MM.1S (cell line): Measurements from ENCODE around the gene GRB7.

ENCODE experiments used
- DNase-seq: peaks from one replicate; pipeline ENCODE4 v3.0.0-alpha.2; 2015
- H2AFZ ChIP-seq: fragments of 300-600 bp; sonication (generic); 2 replicates; pipeline ENCODE4 v1.6.0; 2016; ENCODE audit warnings: antibody characterized with exemption, low read length
- H3F3A ChIP-seq: fragments of 300-600 bp; sonication (generic); 2 replicates; pipeline ENCODE4 v1.6.1; 2016; ENCODE audit warnings: mild to moderate bottlenecking, antibody characterized with exemption, low read length, moderate library complexity, mixed read lengths; ENCODE audit not compliant: insufficient read depth
- H3K27ac ChIP-seq: fragments of 300-600 bp; sonication (generic); 2 replicates; pipeline ENCODE4 v1.5.1; 2016; ENCODE audit warnings: mild to moderate bottlenecking, low read length
- H3K27me3 ChIP-seq: fragments of 300-600 bp; sonication (generic); replicated peaks from 2 replicates; pipeline ENCODE4 v1.6.0; 2016; ENCODE audit warnings: low read length; ENCODE audit not compliant: insufficient read depth
- H3K36me3 ChIP-seq: fragments of 300-600 bp; sonication (generic); replicated peaks from 2 replicates; pipeline ENCODE4 v1.6.1; 2016; ENCODE audit warnings: mild to moderate bottlenecking, low read length, mixed read lengths; ENCODE audit not compliant: insufficient read depth
- H3K4me1 ChIP-seq: fragments of 300-600 bp; sonication (generic); 2 replicates; pipeline ENCODE4 v1.6.1; 2016; ENCODE audit warnings: low read length, mixed read lengths
- H3K4me2 ChIP-seq: fragments of 300-600 bp; sonication (generic); 2 replicates; pipeline ENCODE4 v1.6.0; 2016; ENCODE audit warnings: low read depth, low read length
- H3K4me3 ChIP-seq: fragments of 300-600 bp; sonication (generic); 2 replicates; pipeline ENCODE4 v1.5.1; 2016; ENCODE audit warnings: low read length, mixed read lengths
- H3K79me2 ChIP-seq: fragments of 300-600 bp; sonication (generic); 2 replicates; pipeline ENCODE4 v1.6.1; 2016; ENCODE audit warnings: mixed run types, low read length, mixed read lengths
- H3K9ac ChIP-seq: fragments of 300-600 bp; sonication (generic); 2 replicates; pipeline ENCODE4 v1.6.1; 2016; ENCODE audit warnings: low read length, mixed read lengths
- H3K9me2 ChIP-seq: fragments of 300-600 bp; sonication (generic); replicated peaks from 2 replicates; pipeline ENCODE4 v1.6.1; 2016; ENCODE audit warnings: mild to moderate bottlenecking, low read length, mixed read lengths; ENCODE audit not compliant: insufficient read depth
- H3K9me3 ChIP-seq: fragments of 300-600 bp; sonication (generic); replicated peaks from 2 replicates; pipeline ENCODE4 v1.6.1; 2016; ENCODE audit warnings: mild to moderate bottlenecking, low read length, mixed read lengths; ENCODE audit not compliant: insufficient read depth
- H4K20me1 ChIP-seq: fragments of 300-600 bp; sonication (generic); 2 replicates; pipeline ENCODE4 v1.6.1; 2016; ENCODE audit warnings: mild to moderate bottlenecking, low read length, moderate library complexity, mixed read lengths; ENCODE audit not compliant: insufficient read depth
- EZH2 ChIP-seq: fragments of 300-600 bp; sonication (generic); optimal IDR thresholded peaks from 2 replicates; pipeline ENCODE3; 2017; ENCODE audit warnings: low read depth, mild to moderate bottlenecking, antibody characterized with exemption, low read length, mixed read lengths
- EZH2phosphoT487 ChIP-seq: fragments of 300-600 bp; sonication (generic); IDR thresholded peaks from 2 replicates; pipeline ENCODE4 v1.6.1; 2018; ENCODE audit warnings: antibody characterized with exemption, low read length
- TF ChIP-seq, protein P1 (sequence below): fragments of 300-600 bp; sonication (generic); IDR thresholded peaks from 2 replicates; pipeline ENCODE4 v1.5.1; 2016; ENCODE audit warnings: antibody characterized with exemption, low read length, mixed read lengths

The GRB7 gene

GRCh38 chr17:39719563-39720355 lies 18.0 kb upstream of the GRB7 start:
- H3K79me2 ChIP-seq: no peaks in the 10 kb centered on the region
- no peaks in the 10 kb centered on the region for H3K9me2 ChIP-seq
- no peak overlapping the region for H2AFZ ChIP-seq
- no peak for DNase-seq
- H3K4me1 ChIP-seq: no peaks in the 10 kb centered on the region
- H3K27ac ChIP-seq: no peak overlapping the region
- no peak overlapping the region for H3K9ac ChIP-seq
- H3K36me3 ChIP-seq: no peaks in the 10 kb centered on the region
- no peaks in the 10 kb centered on the region for H3K27me3 ChIP-seq
- no peaks in the 10 kb centered on the region for H3F3A ChIP-seq
- no peaks in the 10 kb centered on the region for H4K20me1 ChIP-seq
- no peaks in the 10 kb centered on the region for H3K9me3 ChIP-seq
- no peak overlapping the region for H3K4me2 ChIP-seq
- no peak overlapping the region for H3K4me3 ChIP-seq
- TF ChIP-seq, protein P1, sequence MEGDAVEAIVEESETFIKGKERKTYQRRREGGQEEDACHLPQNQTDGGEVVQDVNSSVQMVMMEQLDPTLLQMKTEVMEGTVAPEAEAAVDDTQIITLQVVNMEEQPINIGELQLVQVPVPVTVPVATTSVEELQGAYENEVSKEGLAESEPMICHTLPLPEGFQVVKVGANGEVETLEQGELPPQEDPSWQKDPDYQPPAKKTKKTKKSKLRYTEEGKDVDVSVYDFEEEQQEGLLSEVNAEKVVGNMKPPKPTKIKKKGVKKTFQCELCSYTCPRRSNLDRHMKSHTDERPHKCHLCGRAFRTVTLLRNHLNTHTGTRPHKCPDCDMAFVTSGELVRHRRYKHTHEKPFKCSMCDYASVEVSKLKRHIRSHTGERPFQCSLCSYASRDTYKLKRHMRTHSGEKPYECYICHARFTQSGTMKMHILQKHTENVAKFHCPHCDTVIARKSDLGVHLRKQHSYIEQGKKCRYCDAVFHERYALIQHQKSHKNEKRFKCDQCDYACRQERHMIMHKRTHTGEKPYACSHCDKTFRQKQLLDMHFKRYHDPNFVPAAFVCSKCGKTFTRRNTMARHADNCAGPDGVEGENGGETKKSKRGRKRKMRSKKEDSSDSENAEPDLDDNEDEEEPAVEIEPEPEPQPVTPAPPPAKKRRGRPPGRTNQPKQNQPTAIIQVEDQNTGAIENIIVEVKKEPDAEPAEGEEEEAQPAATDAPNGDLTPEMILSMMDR: no peak
- TF ChIP-seq EZH2phosphoT487 (no peak), EZH2 (no peak)

DNA sequence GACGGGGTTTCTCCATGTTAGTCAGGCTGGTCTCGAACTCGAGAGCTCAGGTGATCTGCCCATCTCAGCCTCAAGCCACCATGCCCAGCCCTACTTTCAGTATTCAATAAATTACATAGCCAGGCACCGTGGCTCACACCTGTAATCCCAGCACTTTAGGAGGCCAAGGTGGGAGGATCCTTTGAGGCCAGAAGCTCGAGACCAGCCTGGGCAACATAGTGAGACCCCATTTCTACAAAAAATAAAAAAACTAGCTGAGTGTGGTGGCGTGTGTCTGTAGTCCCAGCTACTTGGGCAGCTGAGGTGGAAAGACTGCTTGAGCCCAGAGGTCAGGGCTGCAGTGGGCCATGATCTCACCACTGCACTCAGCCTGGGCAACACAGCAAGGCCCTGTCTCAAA lies 15.6 kb upstream of the GRB7 start:
- no peak overlapping the region for H3K9ac ChIP-seq
- H3K36me3 ChIP-seq: no peaks in the 10 kb centered on the region
- H3K9me3 ChIP-seq: no peaks in the 10 kb centered on the region
- H3K27me3 ChIP-seq: no peaks in the 10 kb centered on the region
- no peaks in the 10 kb centered on the region for H4K20me1 ChIP-seq
- no peak overlapping the region for H3K27ac ChIP-seq
- no peaks in the 10 kb centered on the region for H3K9me2 ChIP-seq
- no peaks in the 10 kb centered on the region for H3F3A ChIP-seq
- H3K4me3 ChIP-seq: no peak overlapping the region
- no peak for DNase-seq
- no peak overlapping the region for H2AFZ ChIP-seq
- no peaks in the 10 kb centered on the region for H3K4me1 ChIP-seq
- H3K4me2 ChIP-seq: no peak overlapping the region
- TF ChIP-seq EZH2phosphoT487 (no peak), EZH2 (no peak)
- TF ChIP-seq, protein P1: no peak
- H3K79me2 ChIP-seq: no peaks in the 10 kb centered on the region

- H3K27ac ChIP-seq: no peak overlapping the region
- DNase-seq: no peak
- H3K9ac ChIP-seq: no peak overlapping the region
- peaks cover 5% of the 10 kb centered on the region; the same call in 1 of the 2 replicates for H3K79me2 ChIP-seq
- TF ChIP-seq EZH2phosphoT487 (no peak), EZH2 (no peak)
- TF ChIP-seq, protein P1: no peak
- no peaks in the 10 kb centered on the region for H3F3A ChIP-seq
- no peaks in the 10 kb centered on the region for H3K27me3 ChIP-seq
- H3K9me3 ChIP-seq: no peaks in the 10 kb centered on the region
- H3K9me2 ChIP-seq: no peaks in the 10 kb centered on the region
- H2AFZ ChIP-seq: no peak overlapping the region
- no peak overlapping the region for H3K4me2 ChIP-seq
- no peaks in the 10 kb centered on the region for H4K20me1 ChIP-seq
- H3K4me3 ChIP-seq: no peak overlapping the region
- no peaks in the 10 kb centered on the region for H3K4me1 ChIP-seq
- H3K36me3 ChIP-seq: no peaks in the 10 kb centered on the region
These were observed 14.5 kb upstream of the GRB7 start for GRCh38 chr17:39722965-39723848.
